ENCODE results near the gene NME8. TPM values are rescaled to one million over a fixed set of nuclear protein-coding genes. Genes with fewer than 3 reads are reported as not detected.
A peak's percentile ranks its signal among the peaks of the same experiment; 100 is the strongest.

NME8 gene
- total RNA-seq, 1 experiment from 2014 or later: not detected

DNA sequence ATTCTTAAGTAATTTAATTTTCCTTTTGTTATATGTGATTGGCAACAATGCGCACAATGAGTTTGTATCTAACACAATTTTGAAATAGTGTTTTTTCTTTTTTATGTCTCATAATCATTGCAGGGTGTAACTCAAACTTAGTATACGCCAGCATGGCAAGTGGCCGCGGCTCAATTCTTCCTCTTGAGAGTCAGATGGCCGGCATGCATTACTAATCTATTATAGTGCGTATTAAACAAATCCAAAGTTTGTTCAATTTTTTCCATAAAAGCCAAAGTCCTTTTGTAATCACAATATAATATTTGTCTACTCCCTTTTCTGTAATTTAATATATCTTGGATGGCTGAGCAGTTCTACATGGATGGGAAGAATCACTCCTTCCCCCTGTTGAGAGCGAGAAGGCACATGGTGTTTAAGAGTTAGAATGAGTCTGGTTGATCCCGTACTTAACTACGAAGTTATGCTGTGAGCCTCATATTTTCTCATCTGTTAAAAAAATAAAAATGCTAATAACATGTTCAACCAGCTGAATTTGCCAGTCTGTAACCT lies 84.7 kb downstream of the NME8 start:
- H3K4me3 ChIP-seq (ENCODE audit: low read length): no peak overlapping the region
- DNase-seq (no peak), ATAC-seq (no peak)
- H3F3A ChIP-seq (ENCODE audit: low read length, unreplicated experiment): no peaks in the 10 kb centered on the region
- no peak for TF ChIP-seq EZH2phosphoT487 (IDR thresholded peaks at IDR 0.05; ENCODE audit: borderline replicate concordance, low read length)
- TF ChIP-seq EZH2 (IDR thresholded peaks at IDR 0.05; ENCODE audit: low read length, unreplicated experiment): no peak
- no peak for TF ChIP-seq CTCF (conservative IDR thresholded peaks at IDR 0.05; ENCODE audit: low read depth, low read length)
- H3K36me3 ChIP-seq (ENCODE audit: low read depth, low read length): peaks cover 2% of the 10 kb centered on the region; the same call in 1 of the 2 replicates
- H3K9me2 ChIP-seq (replicated peaks; ENCODE audit: low read length): no peaks in the 10 kb centered on the region
- intact Hi-C loops (cut with micrococcal nuclease): no loop called here
- no peaks in the 10 kb centered on the region for H3K27me3 ChIP-seq (ENCODE audit: low read length)
- no peaks in the 10 kb centered on the region for H3K9me3 ChIP-seq (ENCODE audit: low read length)
- H3K27ac ChIP-seq (ENCODE audit: low read length): no peak overlapping the region
- 0 out of 2 replicates have a peak, but pooled peaks cover 6% of the 10 kb centered on the region for H4K20me1 ChIP-seq (ENCODE audit: low read length)
- H3K9ac ChIP-seq (ENCODE audit: low read length): no peak overlapping the region
- POLR2A ChIA-PET (ENCODE audit: unreplicated experiment): no interaction called here
- no peak overlapping the region for H2AFZ ChIP-seq (ENCODE audit: low read length)
- H3K4me1 ChIP-seq (ENCODE audit: insufficient read depth, low read length): peaks cover 16% of the 10 kb centered on the region
- no peak overlapping the region for H3K4me2 ChIP-seq (ENCODE audit: low read length)
- H3K79me2 ChIP-seq (ENCODE audit: low read length): peaks cover 15% of the 10 kb centered on the region
- CTCF ChIA-PET: no interaction called here
- BruUV-seq (replicated peaks): no TSS peak

DNA sequence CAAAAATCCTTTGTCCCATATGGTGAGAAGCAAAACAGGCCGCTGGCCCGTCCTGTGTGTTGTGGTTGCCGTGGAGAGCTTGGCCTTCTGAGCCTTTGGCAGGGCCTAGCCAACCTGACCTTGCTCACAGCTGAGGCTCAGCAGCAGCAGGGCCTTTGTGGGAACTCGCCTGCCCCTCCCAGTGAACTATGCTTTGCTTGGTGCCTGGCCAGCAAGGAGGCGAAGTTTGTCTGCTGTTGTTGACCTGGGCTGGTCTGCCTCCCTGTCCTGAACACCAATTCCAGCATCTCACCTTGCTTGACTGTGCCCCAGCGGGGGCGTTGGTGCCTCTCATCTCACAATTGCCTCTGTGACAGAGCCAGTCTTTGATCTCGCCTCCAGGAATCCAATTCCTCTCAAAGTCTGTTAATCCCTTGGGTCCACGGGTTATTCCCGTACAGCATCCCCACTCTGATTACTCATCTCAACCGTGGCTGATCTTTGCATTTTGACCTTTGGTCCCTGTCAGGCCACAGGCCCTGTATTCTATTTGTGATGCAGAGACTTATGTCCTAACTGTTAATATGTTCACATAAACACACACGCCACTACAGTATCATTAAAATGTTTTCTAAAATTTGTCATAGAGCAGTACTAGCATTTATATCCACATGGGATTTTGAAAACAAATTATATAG lies 94.7 kb downstream of the NME8 start:
- ATAC-seq: peak; percentile 13; the same call in 1 of the 2 replicates
- no peak overlapping the region for H3K27ac ChIP-seq (ENCODE audit: low read length)

More for the DNA sequence above, 94.7 kb downstream of the NME8 start:
- no peak overlapping the region for H3K4me3 ChIP-seq (ENCODE audit: low read length)
- 0 out of 2 replicates have a peak, but pooled peaks cover 6% of the 10 kb centered on the region for H3K4me1 ChIP-seq (ENCODE audit: insufficient read depth, low read length)
- intact Hi-C loops (cut with micrococcal nuclease): no loop called here
- no peaks in the 10 kb centered on the region for H3K9me3 ChIP-seq (ENCODE audit: low read length)
- no peaks in the 10 kb centered on the region for H4K20me1 ChIP-seq (ENCODE audit: low read length)
- H3K36me3 ChIP-seq (ENCODE audit: low read depth, low read length): no peaks in the 10 kb centered on the region
- ChIA-PET POLR2A (ENCODE audit: unreplicated experiment) (no interaction called here), CTCF (no interaction called here)
- H3F3A ChIP-seq (ENCODE audit: low read length, unreplicated experiment): no peaks in the 10 kb centered on the region
- H3K9ac ChIP-seq (ENCODE audit: low read length): no peak overlapping the region
- peaks cover 8% of the 10 kb centered on the region; the same call in 1 of the 2 replicates for H3K79me2 ChIP-seq (ENCODE audit: low read length)
- no peaks in the 10 kb centered on the region for H3K27me3 ChIP-seq (ENCODE audit: low read length)
- H3K9me2 ChIP-seq (replicated peaks; ENCODE audit: low read length): no peaks in the 10 kb centered on the region
- H2AFZ ChIP-seq (ENCODE audit: low read length): no peak overlapping the region
- no TSS peak for BruUV-seq (replicated peaks)
- TF ChIP-seq EZH2phosphoT487 (IDR thresholded peaks at IDR 0.05; ENCODE audit: borderline replicate concordance, low read length) (no peak), CTCF (conservative IDR thresholded peaks at IDR 0.05; ENCODE audit: low read depth, low read length) (no peak), EZH2 (IDR thresholded peaks at IDR 0.05; ENCODE audit: low read length, unreplicated experiment) (no peak)
- no peak overlapping the region for H3K4me2 ChIP-seq (ENCODE audit: low read length)
- no peak for DNase-seq
